Measurements from ENCODE around the gene KLHDC3. TPM values are rescaled to one million over a fixed set of nuclear protein-coding genes. Genes with fewer than 3 reads are reported as not detected.

Gene KLHDC3
- total and polyA plus RNA-seq, 9 of the 15 experiments (the other 6 are each of a cell fraction or from before 2014, with no cell fraction given) = 4.5 to 171 (median 107) TPM

DNA sequence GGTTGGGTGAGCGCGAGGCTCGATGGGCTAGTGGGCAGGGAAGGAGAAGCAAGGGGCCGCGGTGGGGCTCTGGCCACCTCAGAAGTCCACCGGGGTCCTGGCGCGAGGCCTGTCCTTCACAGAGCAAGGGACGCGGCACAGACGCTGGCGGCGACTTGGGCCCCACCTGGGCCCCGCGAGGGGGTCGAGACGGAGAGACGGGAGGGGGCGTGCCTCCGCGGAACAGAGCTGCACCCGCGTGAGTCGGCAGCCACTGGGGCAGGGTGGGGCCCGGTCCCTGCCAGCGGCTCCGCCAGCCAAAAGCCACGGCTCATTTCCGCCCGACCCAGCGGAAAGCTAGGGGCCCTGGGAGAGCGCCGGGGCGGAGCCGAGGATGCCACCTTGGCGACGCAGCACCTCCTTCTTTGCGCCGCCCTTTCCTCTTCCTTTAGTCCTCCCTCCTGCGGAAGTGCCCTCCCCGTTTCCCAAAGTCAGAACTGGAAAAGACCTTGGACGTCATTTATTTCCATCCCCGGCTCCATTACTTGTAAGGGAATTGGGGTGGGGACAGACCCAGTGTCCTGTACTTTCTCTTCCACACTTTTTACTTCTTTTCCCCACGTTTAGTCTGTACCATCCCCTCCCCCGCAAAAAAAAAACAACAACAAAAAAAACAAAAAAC is 39.6 kb downstream of the KLHDC3 start, which contains the start of gene CUL7 (continued):
- peak; percentile 75; the same call in 1 of the 2 replicates for TF ChIP-seq KDM2B (CRISPR knock-in tag; IDR thresholded peaks at IDR 0.05)
- peak; percentile 45; the same call in 1 of the 2 replicates for TF ChIP-seq ARID1B (IDR thresholded peaks at IDR 0.05)
- peak; percentile 76 for TF ChIP-seq JUND (IDR thresholded peaks at IDR 0.05; ENCODE audit: borderline replicate concordance, low read depth, low read length)
- TF ChIP-seq JUND (tag; IDR thresholded peaks at IDR 0.05; ENCODE audit: borderline replicate concordance, low read depth, low read length) = peak; percentile 47; the same call in 1 of the 3 replicates
- TF ChIP-seq, protein P1, sequence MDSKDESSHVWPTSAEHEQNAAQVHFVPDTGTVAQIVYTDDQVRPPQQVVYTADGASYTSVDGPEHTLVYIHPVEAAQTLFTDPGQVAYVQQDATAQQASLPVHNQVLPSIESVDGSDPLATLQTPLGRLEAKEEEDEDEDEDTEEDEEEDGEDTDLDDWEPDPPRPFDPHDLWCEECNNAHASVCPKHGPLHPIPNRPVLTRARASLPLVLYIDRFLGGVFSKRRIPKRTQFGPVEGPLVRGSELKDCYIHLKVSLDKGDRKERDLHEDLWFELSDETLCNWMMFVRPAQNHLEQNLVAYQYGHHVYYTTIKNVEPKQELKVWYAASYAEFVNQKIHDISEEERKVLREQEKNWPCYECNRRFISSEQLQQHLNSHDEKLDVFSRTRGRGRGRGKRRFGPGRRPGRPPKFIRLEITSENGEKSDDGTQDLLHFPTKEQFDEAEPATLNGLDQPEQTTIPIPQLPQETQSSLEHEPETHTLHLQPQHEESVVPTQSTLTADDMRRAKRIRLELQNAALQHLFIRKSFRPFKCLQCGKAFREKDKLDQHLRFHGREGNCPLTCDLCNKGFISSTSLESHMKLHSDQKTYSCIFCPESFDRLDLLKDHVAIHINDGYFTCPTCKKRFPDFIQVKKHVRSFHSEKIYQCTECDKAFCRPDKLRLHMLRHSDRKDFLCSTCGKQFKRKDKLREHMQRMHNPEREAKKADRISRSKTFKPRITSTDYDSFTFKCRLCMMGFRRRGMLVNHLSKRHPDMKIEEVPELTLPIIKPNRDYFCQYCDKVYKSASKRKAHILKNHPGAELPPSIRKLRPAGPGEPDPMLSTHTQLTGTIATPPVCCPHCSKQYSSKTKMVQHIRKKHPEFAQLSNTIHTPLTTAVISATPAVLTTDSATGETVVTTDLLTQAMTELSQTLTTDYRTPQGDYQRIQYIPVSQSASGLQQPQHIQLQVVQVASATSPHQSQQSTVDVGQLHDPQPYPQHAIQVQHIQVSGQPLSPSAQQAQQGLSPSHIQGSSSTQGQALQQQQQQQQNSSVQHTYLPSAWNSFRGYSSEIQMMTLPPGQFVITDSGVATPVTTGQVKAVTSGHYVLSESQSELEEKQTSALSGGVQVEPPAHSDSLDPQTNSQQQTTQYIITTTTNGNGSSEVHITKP (IDR thresholded peaks at IDR 0.05; ENCODE audit: partially characterized antibody) = no peak
- TF ChIP-seq KLF6 (CRISPR knock-in tag; IDR thresholded peaks at IDR 0.05; ENCODE audit: borderline replicate concordance) = peak; percentile 95
- TF ChIP-seq SMC3 (conservative IDR thresholded peaks at IDR 0.05; ENCODE audit: insufficient read depth, low read depth, low read length) = no peak
- TF ChIP-seq ZNF41 (CRISPR knock-in tag; conservative IDR thresholded peaks at IDR 0.05) = 0 out of 2 replicates have a peak, but pooled peaks have one; percentile 43
- TF ChIP-seq SNRNP70 (optimal IDR thresholded peaks at IDR 0.05; ENCODE audit: low read depth, low read length) = no peak
- peak; percentile 33; the same call in 1 of the 2 replicates for TF ChIP-seq ZKSCAN1 (IDR thresholded peaks at IDR 0.05; ENCODE audit: low read depth, low read length)
- TF ChIP-seq JUNB (CRISPR knock-in tag; conservative IDR thresholded peaks at IDR 0.05) = peak; percentile 63
- peak; percentile 90 for TF ChIP-seq SPI1 (IDR thresholded peaks at IDR 0.05; ENCODE audit: borderline replicate concordance, low read depth, low read length)
- TF ChIP-seq SIN3A (IDR thresholded peaks at IDR 0.05; ENCODE audit: borderline replicate concordance in 2 of 2, control insufficient read depth in 1 of 2, low read depth in 2 of 2, low read length in 2 of 2) = peak; percentile 5 to 83; a peak in 1 of 4 replicates
- TF ChIP-seq RCOR1 (IDR thresholded peaks at IDR 0.05; ENCODE audit: borderline replicate concordance in 1 of 2, low read depth in 2 of 2, low read length in 2 of 2) = peak; percentile 38 to 52; a peak in 2 of 4 replicates
- peak; percentile 89 for TF ChIP-seq POLR2H (tag; IDR thresholded peaks at IDR 0.05; ENCODE audit: low read depth)
- TF ChIP-seq, protein P2, sequence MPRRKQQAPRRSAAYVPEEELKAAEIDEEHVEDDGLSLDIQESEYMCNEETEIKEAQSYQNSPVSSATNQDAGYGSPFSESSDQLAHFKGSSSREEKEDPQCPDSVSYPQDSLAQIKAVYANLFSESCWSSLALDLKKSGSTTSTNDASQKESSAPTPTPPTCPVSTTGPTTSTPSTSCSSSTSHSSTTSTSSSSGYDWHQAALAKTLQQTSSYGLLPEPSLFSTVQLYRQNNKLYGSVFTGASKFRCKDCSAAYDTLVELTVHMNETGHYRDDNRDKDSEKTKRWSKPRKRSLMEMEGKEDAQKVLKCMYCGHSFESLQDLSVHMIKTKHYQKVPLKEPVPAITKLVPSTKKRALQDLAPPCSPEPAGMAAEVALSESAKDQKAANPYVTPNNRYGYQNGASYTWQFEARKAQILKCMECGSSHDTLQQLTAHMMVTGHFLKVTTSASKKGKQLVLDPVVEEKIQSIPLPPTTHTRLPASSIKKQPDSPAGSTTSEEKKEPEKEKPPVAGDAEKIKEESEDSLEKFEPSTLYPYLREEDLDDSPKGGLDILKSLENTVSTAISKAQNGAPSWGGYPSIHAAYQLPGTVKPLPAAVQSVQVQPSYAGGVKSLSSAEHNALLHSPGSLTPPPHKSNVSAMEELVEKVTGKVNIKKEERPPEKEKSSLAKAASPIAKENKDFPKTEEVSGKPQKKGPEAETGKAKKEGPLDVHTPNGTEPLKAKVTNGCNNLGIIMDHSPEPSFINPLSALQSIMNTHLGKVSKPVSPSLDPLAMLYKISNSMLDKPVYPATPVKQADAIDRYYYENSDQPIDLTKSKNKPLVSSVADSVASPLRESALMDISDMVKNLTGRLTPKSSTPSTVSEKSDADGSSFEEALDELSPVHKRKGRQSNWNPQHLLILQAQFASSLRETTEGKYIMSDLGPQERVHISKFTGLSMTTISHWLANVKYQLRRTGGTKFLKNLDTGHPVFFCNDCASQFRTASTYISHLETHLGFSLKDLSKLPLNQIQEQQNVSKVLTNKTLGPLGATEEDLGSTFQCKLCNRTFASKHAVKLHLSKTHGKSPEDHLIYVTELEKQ (CRISPR knock-in tag; IDR thresholded peaks at IDR 0.05) = peak; percentile 14; the same call in 1 of the 2 replicates
- peak; percentile 86 for TF ChIP-seq ZNF23 (CRISPR knock-in tag; IDR thresholded peaks at IDR 0.05)
- TF ChIP-seq HNRNPK (IDR thresholded peaks at IDR 0.05; ENCODE audit: low read depth, low read length, poor library complexity, severe bottlenecking) = no peak
- no peak for TF ChIP-seq GTF2A2 (tag; IDR thresholded peaks at IDR 0.05)
- no peak for TF ChIP-seq ZKSCAN3 (CRISPR knock-in tag; IDR thresholded peaks at IDR 0.05)
- no peak for TF ChIP-seq NFXL1 (CRISPR knock-in tag; IDR thresholded peaks at IDR 0.05)
